Measurements from ENCODE around the gene CFAP141. TPM values are rescaled to one million over a fixed set of nuclear protein-coding genes. Genes with fewer than 3 reads are reported as not detected.

The CFAP141 gene
- total and polyA plus RNA-seq, 3 donors from 2014 or later = 4.0 to 38.3 (median 8.4) TPM

GRCh38 chr1:154223621-154224020 lies 17.5 kb upstream of the CFAP141 start:
- H3K36me3 ChIP-seq (ENCODE audit: low read depth, missing control alignments) = no peaks in the 10 kb centered on the region
- H3K27ac ChIP-seq = peak overlapping the region in 1 of 2 donors; percentile 98
- TF ChIP-seq POLR2A (IDR thresholded peaks at IDR 0.05) = no peak
- no peak for TF ChIP-seq CTCF (IDR thresholded peaks at IDR 0.05)
- H3K27me3 ChIP-seq = no peaks in the 10 kb centered on the region
- no peak for DNase-seq
- H3K9me3 ChIP-seq = no peaks in the 10 kb centered on the region
- H3K4me3 ChIP-seq = no peak overlapping the region
- intact Hi-C loops (cut with DNase I; ENCODE audit: low total_unique reads) = no loop called here
- peaks cover 28% of the 10 kb centered on the region for H3K4me1 ChIP-seq
- 53 to 61% methylated on average over 2 of the region's 2 CpGs for WGBS, 2 donors

GRCh38 chr1:154222918-154223317 lies 16.8 kb upstream of the CFAP141 start:
- H3K9me3 ChIP-seq = no peaks in the 10 kb centered on the region
- TF ChIP-seq POLR2A (IDR thresholded peaks at IDR 0.05) = no peak
- no peak for TF ChIP-seq CTCF (IDR thresholded peaks at IDR 0.05)
- WGBS, 2 donors = 62 to 83% methylated on average over 1 of the region's 1 CpG
- H3K36me3 ChIP-seq (ENCODE audit: low read depth, missing control alignments) = no peaks in the 10 kb centered on the region
- intact Hi-C loops (cut with DNase I; ENCODE audit: low total_unique reads) = no loop called here
- no peak for DNase-seq
- H3K4me3 ChIP-seq = no peak overlapping the region
- peak overlapping the region in 1 of 2 donors; percentile 98 for H3K27ac ChIP-seq
- H3K27me3 ChIP-seq = no peaks in the 10 kb centered on the region
- H3K4me1 ChIP-seq = peaks cover 32% of the 10 kb centered on the region

- H3K27ac ChIP-seq = peak overlapping the region; percentile 98
- H3K4me3 ChIP-seq = peak overlapping the region in 1 of 2 donors; percentile 98
- H3K27me3 ChIP-seq = no peaks in the 10 kb centered on the region
- 69 to 76% methylated on average over 1 of the region's 1 CpG for WGBS, 2 donors
- H3K36me3 ChIP-seq (ENCODE audit: low read depth, missing control alignments) = no peaks in the 10 kb centered on the region
- H3K9me3 ChIP-seq = no peaks in the 10 kb centered on the region
- TF ChIP-seq POLR2A (IDR thresholded peaks at IDR 0.05) (no peak), CTCF (IDR thresholded peaks at IDR 0.05) (no peak)
- intact Hi-C loops (cut with DNase I; ENCODE audit: low total_unique reads) = no loop called here
- H3K4me1 ChIP-seq = peaks cover 32% of the 10 kb centered on the region
- DNase-seq = no peak
Observed at GRCh38 chr1:154222518-154222917, 16.4 kb upstream of the CFAP141 start.

GRCh38 chr1:154221278-154222001 lies 15.3 kb upstream of the CFAP141 start:
- no peak for TF ChIP-seq POLR2A (IDR thresholded peaks at IDR 0.05)
- H3K4me1 ChIP-seq = peaks cover 32% of the 10 kb centered on the region

GRCh38 chr1:154220970-154221277 lies 14.8 kb upstream of the CFAP141 start:
- DNase-seq = no peak
- Histone ChIP-seq H3K9me3 (no peaks in the 10 kb centered on the region), H3K36me3 (ENCODE audit: low read depth, missing control alignments) (no peaks in the 10 kb centered on the region), H3K27me3 (no peaks in the 10 kb centered on the region), H3K4me1 (peaks cover 32% of the 10 kb centered on the region), H3K4me3 (peak overlapping the region; percentile 75 to 98), H3K27ac (peak overlapping the region; percentile 98)
- intact Hi-C loops (cut with DNase I; ENCODE audit: low total_unique reads) = no loop called here
- 0% methylated on average over 18 to 32 of the region's 33 CpGs for WGBS, 2 donors
- no peak for TF ChIP-seq CTCF (IDR thresholded peaks at IDR 0.05)
- TF ChIP-seq POLR2A (IDR thresholded peaks at IDR 0.05) = no peak

More at GRCh38 chr1:154221278-154222001, 15.3 kb upstream of the CFAP141 start:
- Histone ChIP-seq H3K9me3 (no peaks in the 10 kb centered on the region), H3K27ac (peak overlapping the region; percentile 98), H3K36me3 (ENCODE audit: low read depth, missing control alignments) (no peaks in the 10 kb centered on the region), H3K4me3 (peak overlapping the region; percentile 75 to 98), H3K27me3 (no peaks in the 10 kb centered on the region)
- WGBS, 2 donors = 0% methylated on average over 12 to 28 of the region's 28 CpGs
- intact Hi-C loops (cut with DNase I; ENCODE audit: low total_unique reads) = no loop called here
- DNase-seq = peak; percentile 67

Measured in testis (tissue), 3 donors.